RWPE2 (cell line): Measurements from ENCODE around the gene MYO18A.
"Not testable (repeated sequence)": the region's sequence is repeated elsewhere in the genome, so short reads cannot be mapped to it uniquely, and the experiment has no call there.

Source experiments
- ATAC-seq: fragments of 200-7000 bp; cut with Tn5 transposase; 3 replicates; pipeline ENCODE4 v1.9.1; 2021; ENCODE audit warnings: low read depth
- DNase-seq: peaks from one replicate; pipeline ENCODE4 v3.0.0-alpha.2; 2020; ENCODE audit warnings: low spot score
- H3K27ac ChIP-seq: fragments of 450-650 bp; 2 replicates; pipeline ENCODE4 v1.5.1; 2017; ENCODE audit warnings: mild to moderate bottlenecking; ENCODE audit not compliant: poor library complexity, severe bottlenecking
- H3K27me3 ChIP-seq: fragments of 250-450 bp; sonication (Bioruptor Pico); 2 replicates; pipeline ENCODE4 v1.5.1; 2021; ENCODE audit warnings: mild to moderate bottlenecking, moderate library complexity; ENCODE audit not compliant: insufficient read depth, poor library complexity, severe bottlenecking
- H3K36me3 ChIP-seq: fragments of 250-450 bp; sonication (Bioruptor Pico); 2 replicates; pipeline ENCODE4 v1.5.1; 2020; ENCODE audit warnings: low read depth, mild to moderate bottlenecking, moderate library complexity
- H3K4me1 ChIP-seq: fragments of 250-450 bp; sonication (Bioruptor Pico); 2 replicates; pipeline ENCODE4 v1.5.1; 2021; ENCODE audit warnings: mild to moderate bottlenecking, moderate library complexity; ENCODE audit not compliant: insufficient read depth, poor library complexity, severe bottlenecking
- H3K4me3 ChIP-seq: fragments of 250-450 bp; sonication (Bioruptor Pico); 2 replicates; pipeline ENCODE4 v1.5.1; 2021; ENCODE audit warnings: mild to moderate bottlenecking, moderate library complexity; ENCODE audit not compliant: severe bottlenecking
- H3K9me3 ChIP-seq: fragments of 250-450 bp; sonication (Bioruptor Pico); 2 replicates; pipeline ENCODE4 v1.5.1; 2021; ENCODE audit warnings: mild to moderate bottlenecking, moderate library complexity; ENCODE audit not compliant: severe bottlenecking
- TF ChIP-seq, protein P1 (sequence below): fragments of 450-650 bp; IDR thresholded peaks from one replicate; pipeline ENCODE4 v1.5.1; 2017; ENCODE audit warnings: mild to moderate bottlenecking, moderate library complexity; ENCODE audit not compliant: poor library complexity, severe bottlenecking

The MYO18A gene

DNA sequence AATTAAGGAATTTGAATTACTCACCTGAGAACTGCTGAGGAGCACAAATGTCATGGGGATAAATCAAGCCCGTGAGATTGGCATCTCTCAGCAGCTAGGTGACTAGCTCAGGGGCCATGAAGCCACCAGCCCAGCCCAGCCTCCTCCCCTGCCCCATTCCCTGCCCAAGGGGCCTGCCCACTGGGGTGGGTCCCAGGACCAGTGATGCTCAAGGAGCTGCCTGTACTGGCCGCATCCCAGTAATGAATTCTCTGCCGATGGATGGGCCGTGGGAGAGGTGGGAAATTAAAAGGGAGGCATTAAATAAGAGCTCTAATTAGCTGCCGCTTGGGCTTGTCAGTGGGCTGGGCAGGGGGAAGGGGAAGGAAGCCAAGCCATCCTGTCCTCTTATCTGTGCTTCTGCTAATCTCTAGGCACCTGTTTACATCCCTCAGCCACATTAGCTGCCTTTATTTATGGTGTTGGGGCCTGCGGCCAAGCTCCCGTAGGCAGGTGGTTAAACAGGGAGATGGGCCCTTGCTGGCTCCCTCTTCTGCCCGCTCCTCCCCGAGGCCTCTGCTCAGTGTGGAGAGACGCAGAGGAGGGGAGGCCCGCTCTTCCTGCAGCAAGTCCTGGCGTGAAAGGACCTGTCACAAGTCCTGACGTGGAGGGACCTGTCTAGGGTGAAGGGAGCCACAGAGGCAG is 88.5 kb downstream of the MYO18A start:
- DNase-seq (no peak), ATAC-seq (no peak)
- no peak overlapping the region for H3K27ac ChIP-seq
- peaks cover 63% of the 10 kb centered on the region for H3K36me3 ChIP-seq
- TF ChIP-seq, protein P1, sequence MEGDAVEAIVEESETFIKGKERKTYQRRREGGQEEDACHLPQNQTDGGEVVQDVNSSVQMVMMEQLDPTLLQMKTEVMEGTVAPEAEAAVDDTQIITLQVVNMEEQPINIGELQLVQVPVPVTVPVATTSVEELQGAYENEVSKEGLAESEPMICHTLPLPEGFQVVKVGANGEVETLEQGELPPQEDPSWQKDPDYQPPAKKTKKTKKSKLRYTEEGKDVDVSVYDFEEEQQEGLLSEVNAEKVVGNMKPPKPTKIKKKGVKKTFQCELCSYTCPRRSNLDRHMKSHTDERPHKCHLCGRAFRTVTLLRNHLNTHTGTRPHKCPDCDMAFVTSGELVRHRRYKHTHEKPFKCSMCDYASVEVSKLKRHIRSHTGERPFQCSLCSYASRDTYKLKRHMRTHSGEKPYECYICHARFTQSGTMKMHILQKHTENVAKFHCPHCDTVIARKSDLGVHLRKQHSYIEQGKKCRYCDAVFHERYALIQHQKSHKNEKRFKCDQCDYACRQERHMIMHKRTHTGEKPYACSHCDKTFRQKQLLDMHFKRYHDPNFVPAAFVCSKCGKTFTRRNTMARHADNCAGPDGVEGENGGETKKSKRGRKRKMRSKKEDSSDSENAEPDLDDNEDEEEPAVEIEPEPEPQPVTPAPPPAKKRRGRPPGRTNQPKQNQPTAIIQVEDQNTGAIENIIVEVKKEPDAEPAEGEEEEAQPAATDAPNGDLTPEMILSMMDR = no peak
- no peaks in the 10 kb centered on the region for H3K27me3 ChIP-seq
- H3K4me1 ChIP-seq = no peaks in the 10 kb centered on the region
- no peak overlapping the region for H3K4me3 ChIP-seq
- H3K9me3 ChIP-seq = no peaks in the 10 kb centered on the region

DNA sequence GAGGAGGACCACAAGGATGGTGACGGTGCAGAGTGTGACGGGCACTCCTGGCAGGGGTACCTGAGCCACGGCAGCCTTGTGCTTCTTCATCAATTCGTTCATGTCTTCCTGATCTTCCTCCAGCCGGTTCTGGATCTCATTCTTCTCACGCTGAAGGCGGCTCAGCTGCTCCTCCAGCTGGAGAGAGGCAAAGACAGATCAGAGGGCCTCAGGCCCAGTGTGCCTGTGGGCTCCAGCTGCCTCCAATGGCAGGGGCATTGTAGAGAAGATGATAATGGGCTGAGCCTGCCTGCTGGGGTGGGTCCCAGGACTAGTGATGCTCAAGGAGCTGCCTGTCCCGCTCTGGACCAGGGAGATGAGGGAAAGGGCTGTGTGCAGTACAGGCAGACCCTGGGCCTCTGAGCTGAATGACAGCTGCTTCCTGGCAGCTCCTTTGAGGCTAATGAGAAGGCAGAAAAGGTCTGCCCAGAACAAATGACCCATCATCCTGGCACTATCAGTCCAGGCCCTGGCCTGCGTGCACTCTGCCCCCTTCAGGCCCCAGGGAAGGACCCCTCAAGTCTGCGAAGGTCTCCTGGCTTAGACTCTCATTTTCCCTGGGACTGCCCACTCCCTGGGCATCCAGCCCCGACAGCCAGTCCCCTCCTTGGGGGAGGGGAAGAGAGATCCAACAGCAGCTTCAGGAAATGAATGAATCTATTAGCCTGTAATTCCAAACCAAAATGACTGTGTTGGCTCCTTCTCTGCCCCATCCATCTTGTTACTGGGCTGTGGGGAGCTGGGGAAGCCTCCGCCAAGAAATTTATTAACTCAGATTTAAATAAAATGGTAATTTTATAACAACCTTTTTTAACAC is 89.2 kb downstream of the MYO18A start:
- ATAC-seq = no peak
- H3K4me1 ChIP-seq = no peaks in the 10 kb centered on the region
- DNase-seq = no peak

DNA sequence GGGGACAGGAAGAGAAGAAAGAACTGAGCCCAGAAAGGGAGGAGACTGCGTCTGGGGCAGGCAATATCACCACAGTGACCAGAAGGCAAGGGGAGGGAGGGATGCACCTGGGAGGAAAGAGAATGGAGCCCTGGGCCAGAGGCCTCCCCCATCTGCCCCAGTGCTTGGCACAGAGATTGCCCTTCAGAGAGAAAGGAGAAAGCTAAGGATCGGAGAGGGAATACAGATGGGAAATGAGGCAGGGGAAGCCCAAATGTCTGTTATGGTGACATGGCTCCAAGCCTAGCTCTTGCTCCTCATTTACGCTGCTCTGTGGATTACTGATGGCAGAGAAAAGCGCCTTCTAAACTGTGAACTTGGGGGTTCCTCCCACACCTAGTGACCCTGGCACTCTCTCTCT is 90.1 kb downstream of the MYO18A start:
- peaks cover 59% of the 10 kb centered on the region for H3K36me3 ChIP-seq

More for the DNA sequence above, 89.2 kb downstream of the MYO18A start:
- Histone ChIP-seq H3K36me3 (peaks cover 60% of the 10 kb centered on the region), H3K4me3 (no peak overlapping the region), H3K9me3 (no peaks in the 10 kb centered on the region), H3K27me3 (no peaks in the 10 kb centered on the region), H3K27ac (no peak overlapping the region)
- TF ChIP-seq, protein P1 = no peak

DNA sequence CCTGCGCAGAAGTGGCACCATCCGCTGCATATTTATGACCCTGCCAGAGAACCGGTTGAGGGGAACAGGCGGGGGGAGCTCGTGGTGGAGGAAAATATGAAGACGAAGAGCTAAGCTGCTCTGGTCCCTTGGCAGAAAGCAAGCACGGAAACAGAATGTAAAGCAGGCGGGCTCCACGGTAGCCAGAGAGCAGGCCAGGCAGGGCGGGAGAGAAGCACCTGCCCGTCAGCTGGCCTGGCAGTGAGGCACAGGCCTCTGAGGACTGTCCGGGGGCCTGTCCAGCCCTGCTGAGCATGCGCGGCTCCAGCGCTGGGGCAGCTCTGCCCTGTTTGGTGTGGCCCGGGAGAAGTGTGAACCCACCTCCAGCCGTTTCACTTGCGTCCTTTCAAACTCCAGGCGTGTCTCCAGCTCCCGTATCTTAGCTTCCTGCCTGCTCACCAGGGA is 90.6 kb downstream of the MYO18A start:
- Histone ChIP-seq H3K36me3 (peaks cover 54% of the 10 kb centered on the region), H3K27me3 (no peaks in the 10 kb centered on the region), H3K27ac (no peak overlapping the region), H3K4me1 (no peaks in the 10 kb centered on the region), H3K4me3 (no peak overlapping the region), H3K9me3 (no peaks in the 10 kb centered on the region)
- DNase-seq (no peak), ATAC-seq (no peak)
- TF ChIP-seq, protein P1 = no peak

More for the DNA sequence above, 90.1 kb downstream of the MYO18A start:
- Histone ChIP-seq H3K4me3 (no peak overlapping the region), H3K9me3 (no peaks in the 10 kb centered on the region), H3K27me3 (no peaks in the 10 kb centered on the region), H3K4me1 (no peaks in the 10 kb centered on the region), H3K27ac (no peak overlapping the region)
- TF ChIP-seq, protein P1 = no peak
- no peak for DNase-seq
- ATAC-seq = no peak

DNA sequence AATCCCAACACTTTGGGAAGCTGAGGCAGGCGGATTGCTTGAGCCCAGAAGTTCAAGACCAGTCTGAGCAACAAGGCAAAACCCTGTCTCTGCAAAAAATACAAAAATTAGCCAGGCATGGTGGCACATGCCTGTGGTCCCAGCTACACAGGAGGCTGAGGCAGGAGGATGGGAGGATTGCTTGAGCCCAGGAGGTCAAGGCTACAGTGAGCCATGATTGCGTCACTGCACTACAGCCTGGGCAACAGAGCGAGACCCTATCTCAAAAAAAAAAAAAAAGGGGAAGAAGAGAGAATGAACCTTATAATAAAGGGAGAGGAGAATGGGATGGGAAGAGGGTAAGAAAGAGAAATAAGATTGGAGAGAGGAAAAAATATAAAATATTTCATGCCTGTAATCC is 91.4 kb downstream of the MYO18A start:
- H3K36me3 ChIP-seq = peaks cover 51% of the 10 kb centered on the region
- H3K27ac ChIP-seq, H3K4me3 ChIP-seq, H3K4me1 ChIP-seq, H3K9me3 ChIP-seq, DNase-seq, ATAC-seq, H3K27me3 ChIP-seq: not testable (repeated sequence)
